Measurements from ENCODE around the gene LINC00237. TPM values are rescaled to one million over a fixed set of nuclear protein-coding genes. Genes with fewer than 3 reads are reported as not detected.

The LINC00237 gene
- total RNA-seq, 1 experiment from 2014 or later = 0.90 TPM

DNA sequence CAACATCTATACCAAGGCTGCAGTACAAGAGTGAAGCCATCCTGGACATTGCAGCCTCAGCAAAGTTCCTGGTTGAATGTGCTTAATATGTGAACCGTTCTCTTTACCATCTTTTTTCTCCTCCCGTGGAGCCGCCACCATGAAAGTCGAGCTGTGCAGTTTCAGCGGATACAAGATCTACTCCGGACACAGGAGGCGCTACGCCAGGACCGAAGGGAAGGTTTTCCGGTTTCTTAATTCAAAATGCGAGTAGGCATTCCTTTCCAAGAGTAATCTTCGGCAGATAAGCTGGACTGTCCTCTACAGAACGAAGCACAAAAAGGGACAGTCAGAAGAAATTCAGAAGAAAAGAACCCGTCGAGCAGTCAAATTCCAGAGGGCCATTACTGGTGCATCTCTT lies 8.4 kb upstream of the LINC00237 start:
- Histone ChIP-seq H4K5ac (ENCODE audit: insufficient read length, low read depth, low read length) (no peak overlapping the region), H2BK120ac (ENCODE audit: low read depth, low read length, poor library complexity, severe bottlenecking) (no peak overlapping the region), H3K4me2 (ENCODE audit: insufficient read depth, insufficient read length, low read length) (no peak overlapping the region), H4K8ac (replicated peaks; ENCODE audit: insufficient read length, low read depth, low read length) (no peak overlapping the region), H3K79me1 (ENCODE audit: insufficient read depth, low read depth, low read length, poor library complexity, severe bottlenecking) (no peaks in the 10 kb centered on the region), H3K27ac (ENCODE audit: insufficient read length, low read depth, low read length) (no peak overlapping the region), H2BK20ac (ENCODE audit: low read depth, low read length, poor library complexity, severe bottlenecking) (no peak overlapping the region), H2AFZ (ENCODE audit: low read length) (no peak overlapping the region), H3K4ac (ENCODE audit: low read depth, low read length) (no peak overlapping the region), H4K91ac (ENCODE audit: insufficient read length, low read depth, low read length) (no peak overlapping the region), H3K27me3 (ENCODE audit: insufficient read depth, low read length) (no peaks in the 10 kb centered on the region), H2BK12ac (ENCODE audit: insufficient read length, low read depth, low read length) (no peak overlapping the region), H3K9me3 (ENCODE audit: control insufficient read depth, low read depth, low read length) (no peaks in the 10 kb centered on the region), H2BK15ac (ENCODE audit: low read depth, low read length) (no peak overlapping the region), H3K18ac (ENCODE audit: insufficient read length, low read depth, low read length) (no peak overlapping the region), H3K14ac (ENCODE audit: insufficient read depth, low read length) (no peak overlapping the region), H3K4me1 (ENCODE audit: insufficient read depth, low read length) (no peaks in the 10 kb centered on the region), H3K9ac (ENCODE audit: extremely low read depth, insufficient read length, low read length) (no peak overlapping the region), H4K20me1 (ENCODE audit: control insufficient read depth, insufficient read depth, insufficient read length) (no peaks in the 10 kb centered on the region), H3K23ac (ENCODE audit: insufficient read length, low read depth, low read length) (no peak overlapping the region), H2AK5ac (ENCODE audit: insufficient read length, low read length) (no peak overlapping the region), H3K56ac (ENCODE audit: insufficient read length, low read depth, low read length) (no peak overlapping the region), H3K23me2 (ENCODE audit: insufficient read length, low read depth, low read length, poor library complexity, severe bottlenecking) (no peaks in the 10 kb centered on the region), H2BK5ac (ENCODE audit: insufficient read length, low read length) (no peak overlapping the region), H3K79me2 (ENCODE audit: insufficient read depth, low read length) (no peaks in the 10 kb centered on the region), H3T11ph (ENCODE audit: low read length) (no peak overlapping the region)
- no peak overlapping the region for H3K4me3 Mint-ChIP-seq
- TF ChIP-seq CTCF (conservative IDR thresholded peaks at IDR 0.05) = peak; percentile 43; the same call in 2 of the 3 replicates
- WGBS (ENCODE audit: extremely low coverage, insufficient read length, low lambda C conversion rate) = no CpG with 5 or more reads among the region's 15 CpGs
- H3K4me1 Mint-ChIP-seq = peaks cover 8 to 23% of the 10 kb centered on the region in 2 experiments
- no peaks in the 10 kb centered on the region; a peak in 1 of 7 replicates for H3K36me3 Mint-ChIP-seq (ENCODE audit: insufficient read depth in 1 of 3, low read depth in 3 of 3)
- no peaks in the 10 kb centered on the region; a peak in 1 of 5 replicates for H3K9me3 Mint-ChIP-seq
- peak overlapping the region in 1 of 3 experiments; percentile 43; a peak in 1 of 7 replicates for H3K27ac Mint-ChIP-seq
- no peak for DNase-seq
- H3K27me3 Mint-ChIP-seq (ENCODE audit: low read depth) = peaks cover 8% of the 10 kb centered on the region

All from H9 (cell line).